Lower lobe of right lung (tissue), 2 donors: Measurements from ENCODE around the gene CDK19. TPM values are rescaled to one million over a fixed set of nuclear protein-coding genes. Genes with fewer than 3 reads are reported as not detected.

Source experiments
- ATAC-seq, 2 donors: fragments of 200-7000 bp; cut with Tn5 transposase; one replicate each; pipeline ENCODE4 v1.9.1; 2020 to 2022; ENCODE audit warnings: mild to moderate bottlenecking in 2 of 2, moderate library complexity in 2 of 2
- DNase-seq: peaks from one replicate; pipeline ENCODE4 v3.0.0-alpha.2; 2020
- H3K27ac ChIP-seq: fragments of 200-600 bp; one replicate; pipeline ENCODE4 v1.8.0; 2022
- H3K27me3 ChIP-seq: fragments of 200-600 bp; one replicate; pipeline ENCODE4 v1.8.0; 2022; ENCODE audit warnings: low read depth
- H3K36me3 ChIP-seq: fragments of 200-600 bp; one replicate; pipeline ENCODE4 v1.8.0; 2022; ENCODE audit warnings: mild to moderate bottlenecking
- H3K4me1 ChIP-seq: fragments of 200-600 bp; one replicate; pipeline ENCODE4 v1.8.0; 2022
- H3K4me3 ChIP-seq: fragments of 200-600 bp; one replicate; pipeline ENCODE4 v1.8.0; 2022; ENCODE audit warnings: mild to moderate bottlenecking
- H3K9me3 ChIP-seq: fragments of 200-600 bp; one replicate; pipeline ENCODE4 v1.8.0; 2022
- intact Hi-C: fragments of 100-400 bp; cut with DNase I; formaldehyde crosslinking; loops from one replicate; pipeline ENCODE4 v1.11.0; 2022
- total RNA-seq: library from RNA; stranded (reverse); fragmentation: NEBNext Ultra II Directional; extraction: Animal tissue kit (Norgen Biotek cat#: 25700); gene quantifications from one replicate; pipeline ENCODE4 v1.2.1, GENCODE V29; 2021
- TF ChIP-seq, protein P1 (sequence below): fragments of 200-600 bp; IDR thresholded peaks from one replicate; pipeline ENCODE4 v1.8.0; 2022; ENCODE audit warnings: antibody characterized with exemption, mild to moderate bottlenecking
- donor health status: DM: no; HTN: yes; CAD: no; lungs with severe emphysema.

Gene CDK19
- total RNA-seq, 1 donor from 2014 or later = 26.0 TPM

DNA sequence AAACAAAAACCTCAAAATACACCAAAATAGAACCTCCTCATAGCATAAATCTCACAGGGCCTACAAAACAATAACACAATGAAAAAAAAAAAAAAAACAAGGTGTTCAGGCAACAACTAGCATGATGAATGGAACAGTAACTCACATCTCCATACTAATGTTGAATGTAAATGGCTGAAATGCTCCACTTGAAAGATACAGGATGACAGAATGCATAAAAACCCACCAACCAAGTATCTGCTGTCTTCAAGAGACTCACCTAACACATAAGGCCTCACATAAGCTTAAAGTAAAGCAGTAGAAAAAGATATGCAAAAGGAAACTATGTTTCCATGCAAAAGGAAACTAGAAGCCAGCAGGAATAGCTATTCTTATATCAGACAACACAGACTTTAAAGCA is 121.3 kb downstream of the CDK19 start:
- H3K4me3 ChIP-seq = no peak overlapping the region
- H3K9me3 ChIP-seq = no peaks in the 10 kb centered on the region
- H3K36me3 ChIP-seq = no peaks in the 10 kb centered on the region
- H3K27me3 ChIP-seq = no peaks in the 10 kb centered on the region
- no peak for ATAC-seq
- TF ChIP-seq, protein P1, sequence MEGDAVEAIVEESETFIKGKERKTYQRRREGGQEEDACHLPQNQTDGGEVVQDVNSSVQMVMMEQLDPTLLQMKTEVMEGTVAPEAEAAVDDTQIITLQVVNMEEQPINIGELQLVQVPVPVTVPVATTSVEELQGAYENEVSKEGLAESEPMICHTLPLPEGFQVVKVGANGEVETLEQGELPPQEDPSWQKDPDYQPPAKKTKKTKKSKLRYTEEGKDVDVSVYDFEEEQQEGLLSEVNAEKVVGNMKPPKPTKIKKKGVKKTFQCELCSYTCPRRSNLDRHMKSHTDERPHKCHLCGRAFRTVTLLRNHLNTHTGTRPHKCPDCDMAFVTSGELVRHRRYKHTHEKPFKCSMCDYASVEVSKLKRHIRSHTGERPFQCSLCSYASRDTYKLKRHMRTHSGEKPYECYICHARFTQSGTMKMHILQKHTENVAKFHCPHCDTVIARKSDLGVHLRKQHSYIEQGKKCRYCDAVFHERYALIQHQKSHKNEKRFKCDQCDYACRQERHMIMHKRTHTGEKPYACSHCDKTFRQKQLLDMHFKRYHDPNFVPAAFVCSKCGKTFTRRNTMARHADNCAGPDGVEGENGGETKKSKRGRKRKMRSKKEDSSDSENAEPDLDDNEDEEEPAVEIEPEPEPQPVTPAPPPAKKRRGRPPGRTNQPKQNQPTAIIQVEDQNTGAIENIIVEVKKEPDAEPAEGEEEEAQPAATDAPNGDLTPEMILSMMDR = no peak
- intact Hi-C loops = no loop called here
- peaks cover 8% of the 10 kb centered on the region for H3K4me1 ChIP-seq
- no peak for DNase-seq
- no peak overlapping the region for H3K27ac ChIP-seq

- no peak overlapping the region for H3K4me3 ChIP-seq
- H3K27ac ChIP-seq = no peak overlapping the region
- no peaks in the 10 kb centered on the region for H3K27me3 ChIP-seq
- DNase-seq (no peak), ATAC-seq (no peak)
- TF ChIP-seq, protein P1 = no peak
- peaks cover 15% of the 10 kb centered on the region for H3K4me1 ChIP-seq
- H3K36me3 ChIP-seq = no peaks in the 10 kb centered on the region
- intact Hi-C loops = no loop called here
- no peaks in the 10 kb centered on the region for H3K9me3 ChIP-seq
These were observed 122.0 kb downstream of the CDK19 start for GRCh38 chr6:110693296-110693695.

GRCh38 chr6:110690916-110691315 is 124.4 kb downstream of the CDK19 start:
- Histone ChIP-seq H3K27me3 (no peaks in the 10 kb centered on the region), H3K4me1 (peaks cover 31% of the 10 kb centered on the region), H3K27ac (no peak overlapping the region), H3K36me3 (no peaks in the 10 kb centered on the region), H3K9me3 (no peaks in the 10 kb centered on the region), H3K4me3 (no peak overlapping the region)
- TF ChIP-seq, protein P1 = no peak
- ATAC-seq = no peak
- intact Hi-C loops = no loop called here
- DNase-seq = no peak

GRCh38 chr6:110690106-110690654 is 125.1 kb downstream of the CDK19 start:
- H3K27ac ChIP-seq = no peak overlapping the region
- H3K27me3 ChIP-seq = no peaks in the 10 kb centered on the region
- intact Hi-C loops = no loop called here
- no peaks in the 10 kb centered on the region for H3K36me3 ChIP-seq
- TF ChIP-seq, protein P1 = no peak
- DNase-seq (no peak), ATAC-seq (no peak)
- no peak overlapping the region for H3K4me3 ChIP-seq
- peaks cover 31% of the 10 kb centered on the region for H3K4me1 ChIP-seq
- no peaks in the 10 kb centered on the region for H3K9me3 ChIP-seq

GRCh38 chr6:110689275-110689935 is 125.9 kb downstream of the CDK19 start:
- H3K4me3 ChIP-seq = no peak overlapping the region
- H3K27ac ChIP-seq = no peak overlapping the region
- intact Hi-C loops = loop anchor here (10.0 kb wide), 1 partner anchor 265 kb away; the partner anchor contains the start of gene GTF3C6
- peak; percentile 16 to 26 for ATAC-seq
- no peaks in the 10 kb centered on the region for H3K9me3 ChIP-seq
- DNase-seq = no peak
- peaks cover 31% of the 10 kb centered on the region for H3K4me1 ChIP-seq
- H3K36me3 ChIP-seq = no peaks in the 10 kb centered on the region
- no peaks in the 10 kb centered on the region for H3K27me3 ChIP-seq
- TF ChIP-seq, protein P1 = no peak
